ENCODE results near the gene ARV1. TPM values are rescaled to one million over a fixed set of nuclear protein-coding genes. Genes with fewer than 3 reads are reported as not detected.

The ARV1 gene
- total RNA-seq, 2 experiments from 2014 or later, result 15.2 to 15.3 TPM

- DNase-seq (no peak), ATAC-seq (no peak)
- Mint-ChIP-seq H3K27ac (no peak overlapping the region), H3K4me1 (ENCODE audit: low read depth) (peaks cover 33% of the 10 kb centered on the region), H3K36me3 (ENCODE audit: low read depth) (peaks cover 10% of the 10 kb centered on the region), H3K27me3 (no peaks in the 10 kb centered on the region), H3K9me3 (no peaks in the 10 kb centered on the region), H3K4me3 (no peak overlapping the region)
- ChIA-PET POLR2A (no interaction called here), CTCF (interaction anchor here (1.1 kb wide), 1 partner anchor 10 kb away, joined by 3 read pairs; no protein-coding TSS in a partner anchor)
- no peak for TF ChIP-seq CTCF (IDR thresholded peaks at IDR 0.05)
- intact Hi-C loops (cut with micrococcal nuclease), result no loop called here
Observed at GRCh38 chr1:230965535-230965934, 13.4 kb upstream of the ARV1 start.

- Mint-ChIP-seq H3K27ac (no peak overlapping the region), H3K27me3 (no peaks in the 10 kb centered on the region), H3K4me3 (no peak overlapping the region), H3K9me3 (no peaks in the 10 kb centered on the region), H3K4me1 (ENCODE audit: low read depth) (peaks cover 36% of the 10 kb centered on the region), H3K36me3 (ENCODE audit: low read depth) (peaks cover 5% of the 10 kb centered on the region)
- ATAC-seq (no peak), DNase-seq (no peak)
- ChIA-PET CTCF (interaction anchor here (1.1 kb wide), 1 partner anchor 11 kb away, joined by 3 read pairs; no protein-coding TSS in a partner anchor), POLR2A (no interaction called here)
- no peak for TF ChIP-seq CTCF (IDR thresholded peaks at IDR 0.05)
- intact Hi-C loops (cut with micrococcal nuclease), result no loop called here
Observed at GRCh38 chr1:230966358-230966873, 12.5 kb upstream of the ARV1 start.

GRCh38 chr1:230970432-230970831 lies 8.5 kb upstream of the ARV1 start:
- TF ChIP-seq CTCF (IDR thresholded peaks at IDR 0.05), result no peak
- peaks cover 41% of the 10 kb centered on the region for H3K4me1 Mint-ChIP-seq (ENCODE audit: low read depth)
- no peaks in the 10 kb centered on the region for H3K9me3 Mint-ChIP-seq
- no peak overlapping the region for H3K4me3 Mint-ChIP-seq
- ChIA-PET POLR2A (no interaction called here), CTCF (interaction anchor here (0.7 kb wide), 1 partner anchor 17 kb away, joined by 3 read pairs; no protein-coding TSS in a partner anchor)
- peaks cover 6% of the 10 kb centered on the region for H3K36me3 Mint-ChIP-seq (ENCODE audit: low read depth)
- H3K27me3 Mint-ChIP-seq, result no peaks in the 10 kb centered on the region
- no peak for DNase-seq
- no peak overlapping the region for H3K27ac Mint-ChIP-seq
- no peak for ATAC-seq
- intact Hi-C loops (cut with micrococcal nuclease), result no loop called here

GRCh38 chr1:230971771-230972170 lies 7.1 kb upstream of the ARV1 start:
- ChIA-PET CTCF (interaction anchor here (0.7 kb wide), 1 partner anchor 167 kb away, joined by 3 read pairs; no protein-coding TSS in a partner anchor), POLR2A (no interaction called here)
- Mint-ChIP-seq H3K4me3 (no peak overlapping the region), H3K27me3 (no peaks in the 10 kb centered on the region), H3K27ac (peak overlapping the region; percentile 40), H3K9me3 (no peaks in the 10 kb centered on the region), H3K4me1 (ENCODE audit: low read depth) (peaks cover 51% of the 10 kb centered on the region), H3K36me3 (ENCODE audit: low read depth) (peaks cover 17% of the 10 kb centered on the region)
- no peak for TF ChIP-seq CTCF (IDR thresholded peaks at IDR 0.05)
- ATAC-seq (no peak), DNase-seq (no peak)
- intact Hi-C loops (cut with micrococcal nuclease), result no loop called here

- Mint-ChIP-seq H3K4me3 (peak overlapping the region; percentile 28), H3K27ac (peak overlapping the region; percentile 83), H3K27me3 (no peaks in the 10 kb centered on the region), H3K4me1 (ENCODE audit: low read depth) (peaks cover 59% of the 10 kb centered on the region), H3K9me3 (no peaks in the 10 kb centered on the region), H3K36me3 (ENCODE audit: low read depth) (peaks cover 24% of the 10 kb centered on the region)
- ChIA-PET POLR2A (no interaction called here), CTCF (interaction anchor here (0.6 to 1.1 kb wide), 3 partner anchors 56 to 80 kb away, joined by 3 read pairs; no protein-coding TSS in a partner anchor)
- DNase-seq, result peak; percentile 81
- ATAC-seq, result peak; percentile 76
- TF ChIP-seq CTCF (IDR thresholded peaks at IDR 0.05), result no peak
- intact Hi-C loops (cut with micrococcal nuclease), result no loop called here
Observed at GRCh38 chr1:230972855-230973271, 6.0 kb upstream of the ARV1 start.

Measured in activated CD8-positive, alpha-beta T cell treated with anti-CD3 and anti-CD28 coated beads for 36 hours (primary cell).